K562 (cell line): ENCODE measurements around the gene GLB1L2. TPM values are rescaled to one million over a fixed set of nuclear protein-coding genes. Genes with fewer than 3 reads are reported as not detected.

Experiments
- CBFA2T2 ChIP-seq: fragments of 450-650 bp; conservative IDR thresholded peaks from 2 replicates; pipeline ENCODE4 v1.6.1; 2017; ENCODE audit warnings: mild to moderate bottlenecking
- CBFB ChIP-seq: sonication (generic); formaldehyde crosslinking; IDR thresholded peaks from 2 replicates; pipeline ENCODE4 v1.4.0; 2020; ENCODE audit warnings: mild to moderate bottlenecking, missing genetic modification reagents
- CCNT2 ChIP-seq: IDR thresholded peaks from 2 replicates; pipeline ENCODE4 v1.6.1; 2011; ENCODE audit warnings: borderline replicate concordance, low read depth, mild to moderate bottlenecking, moderate library complexity, mixed read lengths, low read length; ENCODE audit not compliant: insufficient read length; ENCODE audit errors: extremely low read depth
- E2F3 ChIP-seq: fragments of 250-450 bp; sonication (Bioruptor Pico); IDR thresholded peaks from 2 replicates; pipeline ENCODE4 v1.4.0; 2020; ENCODE audit warnings: mild to moderate bottlenecking
- ETV6 ChIP-seq, 3 experiments: fragments of 150-350 bp in 1 of 3; sonication (generic) in 1 of 3; formaldehyde crosslinking in 1 of 3; IDR thresholded peaks; 2 replicates each; pipeline versions ENCODE4 v1.6.1 to v1.8.0; 2014 to 2022; ENCODE audit warnings: borderline replicate concordance in 2 of 3, low read depth in 2 of 3, antibody characterized with exemption in 1 of 3, low read length in 1 of 3, mild to moderate bottlenecking in 1 of 3, missing genetic modification reagents in 1 of 3
- HMGN3 ChIP-seq: IDR thresholded peaks from 2 replicates; pipeline ENCODE4 v1.6.1; 2011; ENCODE audit warnings: borderline replicate concordance, low read depth, mild to moderate bottlenecking, mixed read lengths, low read length; ENCODE audit not compliant: insufficient read length; ENCODE audit errors: extremely low read depth
- IRF2 ChIP-seq: sonication (generic); formaldehyde crosslinking; IDR thresholded peaks from 2 replicates; pipeline ENCODE4 v1.8.1; 2022; ENCODE audit warnings: mild to moderate bottlenecking, missing genetic modification reagents
- MAFF ChIP-seq: IDR thresholded peaks from 2 replicates; pipeline ENCODE4 v1.6.1; 2012; ENCODE audit warnings: low read length, improper control_type of control experiment
- MYC ChIP-seq, 2 experiments: fragments of 250-450 bp in 1 of 2; sonication (Bioruptor Pico) in 1 of 2; IDR thresholded peaks; 2 replicates each; pipeline versions ENCODE4 v1.5.1 to v1.6.1; 2012 to 2021; ENCODE audit warnings: low read depth in 2 of 2, borderline replicate concordance in 1 of 2, improper control_type of control experiment in 1 of 2, low read length in 1 of 2, mild to moderate bottlenecking in 1 of 2, moderate library complexity in 1 of 2
- PHTF2 ChIP-seq: fragments of 250-450 bp; sonication (Bioruptor Pico); IDR thresholded peaks from 2 replicates; pipeline ENCODE4 v1.5.0; 2021; ENCODE audit warnings: mild to moderate bottlenecking
- SUPT5H ChIP-seq: fragments of 450-650 bp; IDR thresholded peaks from 2 replicates; pipeline ENCODE4 v1.6.1; 2016
- U2AF2 ChIP-seq: fragments of 200-400 bp; formaldehyde crosslinking; optimal IDR thresholded peaks from 2 replicates; pipeline ENCODE3; 2017; ENCODE audit warnings: low read depth, mild to moderate bottlenecking, low read length
- ZNF232 ChIP-seq: sonication (generic); formaldehyde crosslinking; IDR thresholded peaks from 2 replicates; pipeline ENCODE4 v1.8.0; 2022; ENCODE audit warnings: mild to moderate bottlenecking, missing genetic modification reagents
- ZNF431 ChIP-seq: sonication (generic); formaldehyde crosslinking; IDR thresholded peaks from 2 replicates; pipeline ENCODE4 v1.8.0; 2022; ENCODE audit warnings: mild to moderate bottlenecking, missing genetic modification reagents
- ZNF592 ChIP-seq: fragments of 450-650 bp; IDR thresholded peaks from 2 replicates; pipeline ENCODE4 v1.6.1; 2017; ENCODE audit warnings: antibody characterized with exemption, mild to moderate bottlenecking
- ZNF79 ChIP-seq: fragments of 250-450 bp; sonication (Bioruptor Pico); IDR thresholded peaks from 2 replicates; pipeline ENCODE4 v1.4.0; 2020; ENCODE audit warnings: low read depth, mild to moderate bottlenecking, moderate library complexity
- polyA plus RNA-seq, 8 experiments: library from polyadenylated mRNA; depleted of rRNA in 4 of 8; stranded (reverse) in 5 of 8; unstranded in 3 of 8; fragments of >200 nt; fragmentation: Nextera tagmentation in 2 of 8; fragmentation: Illumina TruSeq in 1 of 8; extraction: Ambion mirVana in 2 of 8; extraction: Trizol in 1 of 8; gene quantifications; 2 replicates each; pipeline versions ENCODE4 v1.2.1 to v1.2.3, GENCODE V29; 2011 to 2014; ENCODE audit warnings: inconsistent platforms in 1 of 8, missing spikeins in 1 of 8
- total RNA-seq, 7 experiments: library from RNA; depleted of rRNA in 6 of 7; stranded (reverse); fragments of >200 nt in 6 of 7; fragmentation: Illumina TruSeq in 2 of 7; extraction: Trizol in 2 of 7; gene quantifications; 2 replicates each; pipeline versions ENCODE4 v1.2.1 to v1.2.3, GENCODE V29; 2011 to 2021; ENCODE audit warnings: low replicate concordance in 1 of 7
- TF ChIP-seq, protein P1 (sequence below): fragments of 200-800 bp; sonication (Bioruptor generic); IDR thresholded peaks from 2 replicates; pipeline ENCODE4 v1.6.1; 2016; ENCODE audit warnings: missing genetic modification characterization, missing compliant biosample characterization

GLB1L2 gene
- total and polyA plus RNA-seq, 9 of the 15 experiments (the other 6 are each of a cell fraction or from before 2014, with no cell fraction given) = 0.84 to 21.4 (median 13.8) TPM

GRCh38 chr11:134331354-134332188, at the start of gene GLB1L2 (continued):
- TF ChIP-seq, protein P1, sequence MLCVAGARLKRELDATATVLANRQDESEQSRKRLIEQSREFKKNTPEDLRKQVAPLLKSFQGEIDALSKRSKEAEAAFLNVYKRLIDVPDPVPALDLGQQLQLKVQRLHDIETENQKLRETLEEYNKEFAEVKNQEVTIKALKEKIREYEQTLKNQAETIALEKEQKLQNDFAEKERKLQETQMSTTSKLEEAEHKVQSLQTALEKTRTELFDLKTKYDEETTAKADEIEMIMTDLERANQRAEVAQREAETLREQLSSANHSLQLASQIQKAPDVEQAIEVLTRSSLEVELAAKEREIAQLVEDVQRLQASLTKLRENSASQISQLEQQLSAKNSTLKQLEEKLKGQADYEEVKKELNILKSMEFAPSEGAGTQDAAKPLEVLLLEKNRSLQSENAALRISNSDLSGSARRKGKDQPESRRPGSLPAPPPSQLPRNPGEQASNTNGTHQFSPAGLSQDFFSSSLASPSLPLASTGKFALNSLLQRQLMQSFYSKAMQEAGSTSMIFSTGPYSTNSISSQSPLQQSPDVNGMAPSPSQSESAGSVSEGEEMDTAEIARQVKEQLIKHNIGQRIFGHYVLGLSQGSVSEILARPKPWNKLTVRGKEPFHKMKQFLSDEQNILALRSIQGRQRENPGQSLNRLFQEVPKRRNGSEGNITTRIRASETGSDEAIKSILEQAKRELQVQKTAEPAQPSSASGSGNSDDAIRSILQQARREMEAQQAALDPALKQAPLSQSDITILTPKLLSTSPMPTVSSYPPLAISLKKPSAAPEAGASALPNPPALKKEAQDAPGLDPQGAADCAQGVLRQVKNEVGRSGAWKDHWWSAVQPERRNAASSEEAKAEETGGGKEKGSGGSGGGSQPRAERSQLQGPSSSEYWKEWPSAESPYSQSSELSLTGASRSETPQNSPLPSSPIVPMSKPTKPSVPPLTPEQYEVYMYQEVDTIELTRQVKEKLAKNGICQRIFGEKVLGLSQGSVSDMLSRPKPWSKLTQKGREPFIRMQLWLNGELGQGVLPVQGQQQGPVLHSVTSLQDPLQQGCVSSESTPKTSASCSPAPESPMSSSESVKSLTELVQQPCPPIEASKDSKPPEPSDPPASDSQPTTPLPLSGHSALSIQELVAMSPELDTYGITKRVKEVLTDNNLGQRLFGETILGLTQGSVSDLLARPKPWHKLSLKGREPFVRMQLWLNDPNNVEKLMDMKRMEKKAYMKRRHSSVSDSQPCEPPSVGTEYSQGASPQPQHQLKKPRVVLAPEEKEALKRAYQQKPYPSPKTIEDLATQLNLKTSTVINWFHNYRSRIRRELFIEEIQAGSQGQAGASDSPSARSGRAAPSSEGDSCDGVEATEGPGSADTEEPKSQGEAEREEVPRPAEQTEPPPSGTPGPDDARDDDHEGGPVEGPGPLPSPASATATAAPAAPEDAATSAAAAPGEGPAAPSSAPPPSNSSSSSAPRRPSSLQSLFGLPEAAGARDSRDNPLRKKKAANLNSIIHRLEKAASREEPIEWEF (CRISPR knock-in tag) = no peak
- peak; percentile 87; the same call in 1 of the 2 replicates for TF ChIP-seq ZNF232
- TF ChIP-seq U2AF2 = no peak
- TF ChIP-seq CBFA2T2 = no peak
- no peak for TF ChIP-seq CBFB (CRISPR knock-in tag)
- peak; percentile 94 for TF ChIP-seq E2F3 (CRISPR knock-in tag)
- peak; percentile 37 for TF ChIP-seq HMGN3
- peak; percentile 59 for TF ChIP-seq ZNF592
- TF ChIP-seq ETV6 (IDR thresholded peaks at IDR 0.05; ENCODE audit: borderline replicate concordance in 1 of 2, low read depth in 2 of 2, low read length in 1 of 2) = no peak
- peak; percentile 24; the same call in 1 of the 2 replicates for TF ChIP-seq ETV6 (CRISPR knock-in tag; IDR thresholded peaks at IDR 0.05; ENCODE audit: borderline replicate concordance)
- no peak for TF ChIP-seq SUPT5H
- peak; percentile 90 for TF ChIP-seq MYC (IDR thresholded peaks at IDR 0.05; ENCODE audit: low read depth, low read length)
- TF ChIP-seq MYC (CRISPR knock-in tag; IDR thresholded peaks at IDR 0.05; ENCODE audit: borderline replicate concordance, low read depth) = no peak
- TF ChIP-seq IRF2 (CRISPR knock-in tag) = 0 out of 2 replicates have a peak, but pooled peaks have one; percentile 58
- peak; percentile 42 for TF ChIP-seq CCNT2
- no peak for TF ChIP-seq PHTF2 (CRISPR knock-in tag)
- TF ChIP-seq ZNF79 (CRISPR knock-in tag) = no peak
- peak; percentile 84 for TF ChIP-seq ZNF431 (CRISPR knock-in tag)
- TF ChIP-seq MAFF = no peak
